SK-N-SH (cell line): ENCODE data around the gene RBM19. TPM values are rescaled to one million over a fixed set of nuclear protein-coding genes. Genes with fewer than 3 reads are reported as not detected.

Source experiments
- CTCF ChIA-PET: fragments of 300-600, 350-600 bp; formaldehyde crosslinking; extraction: SDS; loops from one replicate; lab custom pipeline; 2021; lab: Yijun Ruan, JAX
- POLR2A ChIA-PET: fragments of 350-600 bp; sonication (Branson Sonifier 250); formaldehyde crosslinking; extraction: SDS; loops from one replicate; lab custom pipeline; 2020; ENCODE audit warnings: antibody characterized with exemption, inconsistent platforms; lab: Yijun Ruan, JAX
- DNase-seq: peaks from one replicate; pipeline ENCODE4 v3.0.0; 2012
- H2AFZ ChIP-seq: fragments of 200-600 bp; sonication (generic); 2 replicates; pipeline ENCODE4 v1.8.1; 2016; ENCODE audit warnings: antibody characterized with exemption, mild to moderate bottlenecking, low read depth
- H3F3A ChIP-seq: fragments of 200-600 bp; sonication (generic); replicated peaks from 2 replicates; pipeline ENCODE3; 2016; ENCODE audit warnings: antibody characterized with exemption, mild to moderate bottlenecking; ENCODE audit not compliant: insufficient read depth
- H3K27ac ChIP-seq, 2 experiments: fragments of 200-500 bp in 1 of 2; fragments of 200-600 bp in 1 of 2; sonication (Bioruptor generic) in 1 of 2; sonication (generic), shearing (Covaris generic) in 1 of 2; 2 replicates each; pipeline versions ENCODE4 v1.5.1 to v1.6.1; 2014 to 2016; ENCODE audit warnings: low read depth in 2 of 2, inconsistent platforms in 1 of 2, low read length in 1 of 2, mild to moderate bottlenecking in 1 of 2, mixed read lengths in 1 of 2
- H3K27me3 ChIP-seq: fragments of 200-600 bp; sonication (generic), shearing (Covaris generic); 2 replicates; pipeline ENCODE4 v1.6.1; 2016; ENCODE audit warnings: mixed run types; ENCODE audit not compliant: insufficient read depth
- H3K36me3 ChIP-seq, 2 experiments: fragments of 200-500 bp in 1 of 2; fragments of 200-600 bp in 1 of 2; sonication (Bioruptor generic) in 1 of 2; sonication (generic) in 1 of 2; replicated peaks in 1 of 2; 2 replicates each; pipeline versions ENCODE3 to v1.5.1; 2014 to 2016; ENCODE audit warnings: low read length in 1 of 2, mild to moderate bottlenecking in 1 of 2; ENCODE audit not compliant: insufficient read depth in 2 of 2, control insufficient read depth in 1 of 2
- H3K4me1 ChIP-seq, 2 experiments: fragments of 200-500 bp in 1 of 2; fragments of 200-600 bp in 1 of 2; sonication (Bioruptor generic) in 1 of 2; sonication (generic), shearing (Covaris generic) in 1 of 2; 2 replicates each; pipeline versions ENCODE4 v1.5.1 to v1.6.1; 2014 to 2016; ENCODE audit warnings: low read depth in 1 of 2, low read length in 1 of 2, mixed run types in 1 of 2; ENCODE audit not compliant: insufficient read depth in 2 of 2, control insufficient read depth in 1 of 2
- H3K4me2 ChIP-seq: fragments of 200-600 bp; sonication (generic), shearing (Covaris generic); 2 replicates; pipeline ENCODE4 v1.6.1; 2017; ENCODE audit warnings: mixed run types
- H3K4me3 ChIP-seq, 2 experiments: fragments of 200-500 bp in 1 of 2; fragments of 200-600 bp in 1 of 2; sonication (Bioruptor generic) in 1 of 2; sonication (generic), shearing (Covaris generic) in 1 of 2; 2 replicates each; pipeline versions ENCODE4 v1.5.1 to v1.8.1; 2014 to 2016; ENCODE audit warnings: low read depth in 2 of 2, inconsistent platforms in 1 of 2, low read length in 1 of 2, mild to moderate bottlenecking in 1 of 2, mixed read lengths in 1 of 2, moderate library complexity in 1 of 2
- H3K79me2 ChIP-seq: fragments of 200-600 bp; sonication (generic); 2 replicates; pipeline ENCODE4 v1.8.1; 2017; ENCODE audit warnings: mild to moderate bottlenecking; ENCODE audit not compliant: insufficient read depth
- H3K9ac ChIP-seq: fragments of 200-600 bp; sonication (generic); 2 replicates; pipeline ENCODE4 v1.6.1; 2017; ENCODE audit warnings: mixed run types
- H3K9me2 ChIP-seq: fragments of 200-600 bp; sonication (generic); 2 replicates; pipeline ENCODE4 v1.6.1; 2017; ENCODE audit warnings: mixed run types
- H3K9me3 ChIP-seq: fragments of 200-600 bp; sonication (generic); 2 replicates; pipeline ENCODE4 v1.6.1; 2017; ENCODE audit warnings: mixed run types, mild to moderate bottlenecking, moderate library complexity
- H4K20me1 ChIP-seq: fragments of 200-600 bp; sonication (generic); 2 replicates; pipeline ENCODE4 v1.6.1; 2017; ENCODE audit warnings: mild to moderate bottlenecking, mixed run types; ENCODE audit not compliant: insufficient read depth
- CHD2 ChIP-seq: fragments of 150-350 bp; IDR thresholded peaks from 2 replicates; pipeline ENCODE4 v1.6.1; 2018; ENCODE audit warnings: low read length; ENCODE audit not compliant: partially characterized antibody
- ELF1 ChIP-seq: IDR thresholded peaks from 2 replicates; pipeline ENCODE4 v1.4.0; 2012
- MEF2A ChIP-seq: IDR thresholded peaks from 2 replicates; pipeline ENCODE4 v1.4.0; 2012; ENCODE audit warnings: low read depth, borderline replicate concordance
- NFIC ChIP-seq: IDR thresholded peaks from 2 replicates; pipeline ENCODE4 v1.4.0; 2012; ENCODE audit warnings: borderline replicate concordance
- POLR2AphosphoS5 ChIP-seq: IDR thresholded peaks from 2 replicates; pipeline ENCODE4 v1.6.1; 2012; ENCODE audit warnings: low read depth, low read length
- RAD21 ChIP-seq: IDR thresholded peaks from 2 replicates; pipeline ENCODE4 v1.6.1; 2012; ENCODE audit warnings: mild to moderate bottlenecking, low read length
- RFX5 ChIP-seq: IDR thresholded peaks from 2 replicates; pipeline ENCODE4 v1.6.1; 2012; ENCODE audit warnings: mild to moderate bottlenecking, improper control_type of control experiment, low read length
- TAF1 ChIP-seq: IDR thresholded peaks from 2 replicates; pipeline ENCODE4 v1.6.1; 2012; ENCODE audit warnings: low read depth, mild to moderate bottlenecking, low read length, moderate library complexity, borderline replicate concordance
- TEAD4 ChIP-seq: IDR thresholded peaks from 2 replicates; pipeline ENCODE4 v1.4.0; 2012; ENCODE audit warnings: mild to moderate bottlenecking, borderline replicate concordance; ENCODE audit not compliant: insufficient read depth
- USF1 ChIP-seq: IDR thresholded peaks from 2 replicates; pipeline ENCODE4 v1.4.0; 2012; ENCODE audit warnings: low read depth, borderline replicate concordance
- WGBS: methylation state at CpG from one replicate; pipeline ENCODE4 v1.1.6; 2017; ENCODE audit warnings: low lambda C conversion rate; 5-methylcytosine and 5-hydroxymethylcytosine counted together
- polyA plus RNA-seq, 3 experiments: library from polyadenylated mRNA; depleted of rRNA; stranded (reverse); fragments of >200 nt; gene quantifications; 2 replicates each; pipeline ENCODE4 v1.2.3, GENCODE V29; 2012
- TF ChIP-seq, protein P1 (sequence below): fragments of 200-600 bp; sonication (generic); IDR thresholded peaks from 2 replicates; pipeline ENCODE4 v1.6.1; 2017; ENCODE audit warnings: antibody characterized with exemption, mild to moderate bottlenecking, moderate library complexity

The RBM19 gene
- polyA plus RNA-seq, 1 of the 3 experiments (the other 2 are of a cell fraction) = 16.6 TPM

GRCh38 chr12:113820309-113820708 lies 145.8 kb downstream of the RBM19 start:
- Histone ChIP-seq H3K4me2 (no peak overlapping the region), H3K79me2 (no peaks in the 10 kb centered on the region), H4K20me1 (no peaks in the 10 kb centered on the region), H3K9me2 (no peaks in the 10 kb centered on the region), H3K9me3 (no peaks in the 10 kb centered on the region), H3K36me3 (no peaks in the 10 kb centered on the region), H2AFZ (no peak overlapping the region), H3K4me1 (no peaks in the 10 kb centered on the region; a peak in 1 of 4 replicates), H3K4me3 (no peak overlapping the region), H3K9ac (no peak overlapping the region), H3K27ac (no peak overlapping the region), H3K27me3 (no peaks in the 10 kb centered on the region), H3F3A (no peaks in the 10 kb centered on the region)
- TF ChIP-seq TAF1 (no peak), USF1 (no peak), ELF1 (no peak), RFX5 (no peak), NFIC (no peak)
- no peak for DNase-seq
- 93% methylated on average over 15 of the region's 15 CpGs for WGBS
- ChIA-PET POLR2A (interaction anchor here (0.6 kb wide), 1 partner anchor 10 kb away, joined by 3 read pairs; no protein-coding TSS in a partner anchor), CTCF (interaction anchor here (0.8 to 1.2 kb wide), 5 partner anchors 12 to 358 kb away, joined by 3 to 4 read pairs (median 3); no protein-coding TSS in a partner anchor)

DNA sequence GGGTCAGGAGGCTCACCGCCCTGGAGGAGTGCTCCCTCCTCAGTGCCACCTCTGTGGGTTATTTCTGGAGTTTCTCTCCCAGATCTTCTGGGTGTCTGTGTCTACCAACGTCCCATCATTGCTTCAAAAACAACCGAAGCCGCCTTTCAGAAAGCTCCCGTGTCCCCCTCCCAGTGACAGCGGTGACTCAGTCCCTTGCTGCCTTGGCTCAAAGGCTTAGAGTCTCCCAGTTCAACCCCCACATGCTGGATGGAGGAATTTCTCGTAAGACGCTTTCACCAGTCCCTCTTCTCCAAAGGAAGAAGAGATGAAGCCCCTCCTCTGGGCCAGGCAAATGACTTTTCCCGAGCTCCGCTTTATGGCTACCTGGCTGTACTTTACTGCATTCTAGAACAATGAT lies 146.6 kb downstream of the RBM19 start:
- Histone ChIP-seq H3K9me3 (no peaks in the 10 kb centered on the region), H3K27me3 (no peaks in the 10 kb centered on the region), H3K79me2 (no peaks in the 10 kb centered on the region), H4K20me1 (no peaks in the 10 kb centered on the region), H3K36me3 (no peaks in the 10 kb centered on the region), H2AFZ (no peak overlapping the region), H3K27ac (no peak overlapping the region), H3F3A (no peaks in the 10 kb centered on the region), H3K4me1 (no peaks in the 10 kb centered on the region; a peak in 1 of 4 replicates), H3K4me3 (no peak overlapping the region), H3K9me2 (no peaks in the 10 kb centered on the region), H3K9ac (no peak overlapping the region), H3K4me2 (no peak overlapping the region)
- 93% methylated on average over 10 of the region's 10 CpGs for WGBS
- no peak for DNase-seq
- ChIA-PET CTCF (interaction anchor here (0.8 to 1.2 kb wide), 5 partner anchors 8 to 171 kb away, joined by 3 to 4 read pairs (median 3); no protein-coding TSS in a partner anchor), POLR2A (no interaction called here)
- TF ChIP-seq TEAD4 (no peak), POLR2AphosphoS5 (no peak), CHD2 (no peak), NFIC (no peak), RAD21 (no peak)

GRCh38 chr12:113818833-113819232 lies 147.3 kb downstream of the RBM19 start:
- no peak overlapping the region for H3K4me3 ChIP-seq
- no peak overlapping the region for H3K9ac ChIP-seq
- no peaks in the 10 kb centered on the region; a peak in 1 of 4 replicates for H3K4me1 ChIP-seq
- no peaks in the 10 kb centered on the region for H3K36me3 ChIP-seq
- 89% methylated on average over 6 of the region's 10 CpGs for WGBS
- no peak overlapping the region for H2AFZ ChIP-seq
- POLR2A ChIA-PET = no interaction called here
- DNase-seq = no peak
- no peak overlapping the region for H3K4me2 ChIP-seq
- no peaks in the 10 kb centered on the region for H3F3A ChIP-seq
- H3K27me3 ChIP-seq = no peaks in the 10 kb centered on the region
- no peaks in the 10 kb centered on the region for H4K20me1 ChIP-seq
- no peak overlapping the region for H3K27ac ChIP-seq
- CTCF ChIA-PET = interaction anchor here (1.0 to 1.2 kb wide), 5 partner anchors 9 to 278 kb away, joined by 3 to 4 read pairs (median 3); no protein-coding TSS in a partner anchor
- no peaks in the 10 kb centered on the region for H3K79me2 ChIP-seq
- H3K9me2 ChIP-seq = no peaks in the 10 kb centered on the region
- H3K9me3 ChIP-seq = no peaks in the 10 kb centered on the region
- no peak for TF ChIP-seq MEF2A
- peak; percentile 26 for TF ChIP-seq RAD21
- TF ChIP-seq, protein P1, sequence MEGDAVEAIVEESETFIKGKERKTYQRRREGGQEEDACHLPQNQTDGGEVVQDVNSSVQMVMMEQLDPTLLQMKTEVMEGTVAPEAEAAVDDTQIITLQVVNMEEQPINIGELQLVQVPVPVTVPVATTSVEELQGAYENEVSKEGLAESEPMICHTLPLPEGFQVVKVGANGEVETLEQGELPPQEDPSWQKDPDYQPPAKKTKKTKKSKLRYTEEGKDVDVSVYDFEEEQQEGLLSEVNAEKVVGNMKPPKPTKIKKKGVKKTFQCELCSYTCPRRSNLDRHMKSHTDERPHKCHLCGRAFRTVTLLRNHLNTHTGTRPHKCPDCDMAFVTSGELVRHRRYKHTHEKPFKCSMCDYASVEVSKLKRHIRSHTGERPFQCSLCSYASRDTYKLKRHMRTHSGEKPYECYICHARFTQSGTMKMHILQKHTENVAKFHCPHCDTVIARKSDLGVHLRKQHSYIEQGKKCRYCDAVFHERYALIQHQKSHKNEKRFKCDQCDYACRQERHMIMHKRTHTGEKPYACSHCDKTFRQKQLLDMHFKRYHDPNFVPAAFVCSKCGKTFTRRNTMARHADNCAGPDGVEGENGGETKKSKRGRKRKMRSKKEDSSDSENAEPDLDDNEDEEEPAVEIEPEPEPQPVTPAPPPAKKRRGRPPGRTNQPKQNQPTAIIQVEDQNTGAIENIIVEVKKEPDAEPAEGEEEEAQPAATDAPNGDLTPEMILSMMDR = peak; percentile 48
- TF ChIP-seq, all 33 proteins: peak for 2
